GM19397 (cell line): Measurements from ENCODE around the gene CEP135.
"Not testable (repeated sequence)": the region's sequence is repeated elsewhere in the genome, so short reads cannot be mapped to it uniquely, and the experiment has no call there.

Source experiments
- ATAC-seq: cut with Tn5 transposase; IDR thresholded peaks from one replicate; pipeline ENCODE4 v1.9.1; 2021; ENCODE audit warnings: mild to moderate bottlenecking, moderate library complexity; ENCODE audit not compliant: unreplicated experiment

The CEP135 gene

GRCh38 chr4:55948726-55949481, at the start of gene CEP135:
Gene CEP135, plus strand, starts transcription at chr4:55948945. Its CDS starts 3,186 bp downstream, at chr4:55952131.
- ATAC-seq: peak; percentile 81

- no peak for ATAC-seq
Observed at GRCh38 chr4:55902677-55903076, 46.1 kb upstream of the CEP135 start.

- ATAC-seq: no peak
Observed at GRCh38 chr4:55903577-55903976, 45.2 kb upstream of the CEP135 start.

GRCh38 chr4:55904576-55904975, 44.2 kb upstream of the CEP135 start:
- no peak for ATAC-seq

- no peak for ATAC-seq
Observed at GRCh38 chr4:55906323-55906722, 42.4 kb upstream of the CEP135 start.

GRCh38 chr4:55906989-55907388, 41.8 kb upstream of the CEP135 start:
- no peak for ATAC-seq

- ATAC-seq: no peak
Observed at GRCh38 chr4:55907469-55907868, 41.3 kb upstream of the CEP135 start.

- no peak for ATAC-seq
Observed at GRCh38 chr4:55910140-55910539, 38.6 kb upstream of the CEP135 start.

GRCh38 chr4:55912249-55912648, 36.5 kb upstream of the CEP135 start:
- no peak for ATAC-seq

- ATAC-seq: no peak
Observed at GRCh38 chr4:55920571-55920970, 28.2 kb upstream of the CEP135 start.

GRCh38 chr4:55921093-55921492, 27.7 kb upstream of the CEP135 start:
- ATAC-seq: no peak

GRCh38 chr4:55925241-55925640, 23.5 kb upstream of the CEP135 start:
- ATAC-seq: no peak

- ATAC-seq: no peak
Observed at GRCh38 chr4:55926610-55927009, 22.1 kb upstream of the CEP135 start.

- ATAC-seq: no peak
Observed at GRCh38 chr4:55927803-55928437, 20.8 kb upstream of the CEP135 start.

GRCh38 chr4:55928846-55929245, 19.9 kb upstream of the CEP135 start:
- no peak for ATAC-seq

- no peak for ATAC-seq
Observed at GRCh38 chr4:55931043-55931442, 17.7 kb upstream of the CEP135 start.

GRCh38 chr4:55931833-55932232, 16.9 kb upstream of the CEP135 start:
- no peak for ATAC-seq

GRCh38 chr4:55932511-55932910, 16.2 kb upstream of the CEP135 start:
- ATAC-seq: no peak

GRCh38 chr4:55933611-55934010, 15.1 kb upstream of the CEP135 start:
- ATAC-seq: no peak

- not testable (repeated sequence) for ATAC-seq
Observed at GRCh38 chr4:55935907-55936306, 12.8 kb upstream of the CEP135 start.

GRCh38 chr4:55938481-55938880, 10.3 kb upstream of the CEP135 start:
- no peak for ATAC-seq

- ATAC-seq: no peak
Observed at GRCh38 chr4:55939421-55939820, 9.3 kb upstream of the CEP135 start.
